WTC11 (cell line): ENCODE data around the gene MRPL20. TPM values are rescaled to one million over a fixed set of nuclear protein-coding genes. Genes with fewer than 3 reads are reported as not detected.

ENCODE experiments used
- ATAC-seq: fragments of 200-7000 bp; cut with Tn5 transposase; 2 replicates; pipeline ENCODE4 v1.10.0; 2021; ENCODE audit warnings: mild to moderate bottlenecking, moderate library complexity
- CTCF ChIA-PET: fragments of 300-600 bp; sonication (Branson Sonifier 250); formaldehyde crosslinking; loops from one replicate; lab custom pipeline; 2021; ENCODE audit warnings: antibody characterized with exemption; lab: Charles Lee
- POLR2A ChIA-PET: fragments of 350-600 bp; sonication (Branson Sonifier 250); formaldehyde crosslinking; loops from one replicate; lab custom pipeline; 2021; ENCODE audit warnings: antibody characterized with exemption; lab: Charles Lee
- DNase-seq: peaks from one replicate; pipeline ENCODE4 v3.0.0; 2021; ENCODE audit warnings: low spot score
- H3K27ac Mint-ChIP-seq: 2 replicates; pipeline ENCODE4 v1.8.0; 2021; ENCODE audit warnings: mixed read lengths
- H3K27me3 Mint-ChIP-seq: 2 replicates; pipeline ENCODE4 v1.8.0; 2021; ENCODE audit warnings: low read depth, mild to moderate bottlenecking, moderate library complexity, mixed read lengths
- H3K36me3 Mint-ChIP-seq: 2 replicates; pipeline ENCODE4 v1.8.0; 2021; ENCODE audit warnings: mixed read lengths
- H3K4me1 Mint-ChIP-seq: 2 replicates; pipeline ENCODE4 v1.8.0; 2022; ENCODE audit warnings: mixed read lengths
- H3K4me3 Mint-ChIP-seq: 2 replicates; pipeline ENCODE4 v1.8.0; 2021; ENCODE audit warnings: mild to moderate bottlenecking, moderate library complexity, mixed read lengths
- H3K9me3 Mint-ChIP-seq: 2 replicates; pipeline ENCODE4 v1.8.0; 2021; ENCODE audit warnings: mixed read lengths
- E2F1 ChIP-seq: sonication (generic); formaldehyde crosslinking; IDR thresholded peaks from 2 replicates; pipeline ENCODE4 v1.8.0; 2022; ENCODE audit warnings: mild to moderate bottlenecking, missing genetic modification reagents
- E2F4 ChIP-seq: sonication (generic); formaldehyde crosslinking; IDR thresholded peaks from 2 replicates; pipeline ENCODE4 v1.8.1; 2022; ENCODE audit warnings: low read depth, mild to moderate bottlenecking, moderate library complexity, missing genetic modification reagents, borderline replicate concordance
- ESRRA ChIP-seq: sonication (generic); formaldehyde crosslinking; IDR thresholded peaks from 2 replicates; pipeline ENCODE4 v1.8.1; 2022; ENCODE audit warnings: mild to moderate bottlenecking, missing genetic modification reagents, borderline replicate concordance
- GABPB1 ChIP-seq: sonication (generic); formaldehyde crosslinking; IDR thresholded peaks from 2 replicates; pipeline ENCODE4 v1.8.1; 2023; ENCODE audit warnings: mild to moderate bottlenecking, missing genetic modification reagents
- NFE2L1 ChIP-seq: sonication (generic); formaldehyde crosslinking; IDR thresholded peaks from 2 replicates; pipeline ENCODE4 v1.8.1; 2023; ENCODE audit warnings: missing genetic modification reagents
- NFYB ChIP-seq: sonication (generic); formaldehyde crosslinking; conservative IDR thresholded peaks from 2 replicates; pipeline ENCODE4 v1.8.0; 2022; ENCODE audit warnings: low read depth, missing genetic modification reagents
- NR1H2 ChIP-seq: sonication (generic); formaldehyde crosslinking; IDR thresholded peaks from 2 replicates; pipeline ENCODE4 v1.9.0; 2021; ENCODE audit warnings: mild to moderate bottlenecking, moderate library complexity, missing genetic modification reagents
- NR2C2 ChIP-seq: sonication (generic); formaldehyde crosslinking; IDR thresholded peaks from 2 replicates; pipeline ENCODE4 v1.8.0; 2022; ENCODE audit warnings: mild to moderate bottlenecking, missing genetic modification reagents
- TEAD1 ChIP-seq: sonication (generic); formaldehyde crosslinking; IDR thresholded peaks from 2 replicates; pipeline ENCODE4 v1.8.0; 2022; ENCODE audit warnings: mild to moderate bottlenecking, missing genetic modification reagents
- ZBTB21 ChIP-seq: sonication (generic); formaldehyde crosslinking; IDR thresholded peaks from 2 replicates; pipeline ENCODE4 v1.8.1; 2023; ENCODE audit warnings: mild to moderate bottlenecking, missing genetic modification reagents, borderline replicate concordance
- ZNF121 ChIP-seq: sonication (generic); formaldehyde crosslinking; IDR thresholded peaks from 2 replicates; pipeline ENCODE4 v1.8.0; 2023; ENCODE audit warnings: missing genetic modification reagents
- ZNF219 ChIP-seq: sonication (generic); formaldehyde crosslinking; IDR thresholded peaks from 2 replicates; pipeline ENCODE4 v1.8.0; 2023; ENCODE audit warnings: missing genetic modification reagents, mild to moderate bottlenecking, borderline replicate concordance
- ZNF396 ChIP-seq: fragments of 250-450 bp; sonication (Bioruptor Pico); IDR thresholded peaks from 2 replicates; pipeline ENCODE4 v1.8.0; 2021; ENCODE audit warnings: mild to moderate bottlenecking, moderate library complexity, borderline replicate concordance
- ZNF416 ChIP-seq: fragments of 250-450 bp; sonication (Bioruptor Pico); IDR thresholded peaks from 2 replicates; pipeline ENCODE4 v1.9.0; 2021; ENCODE audit warnings: mild to moderate bottlenecking, inconsistent platforms
- total RNA-seq: library from RNA; stranded (reverse); gene quantifications from 3 replicates; pipeline ENCODE4 v1.2.3, GENCODE V29; 2021
- TF ChIP-seq, protein P1 (sequence below): sonication (generic); formaldehyde crosslinking; IDR thresholded peaks from 2 replicates; pipeline ENCODE4 v1.8.1; 2022; ENCODE audit warnings: mild to moderate bottlenecking, moderate library complexity, missing genetic modification reagents
- TF ChIP-seq, protein P2 (sequence below): sonication (generic); formaldehyde crosslinking; IDR thresholded peaks from 2 replicates; pipeline ENCODE4 v1.8.1; 2023; ENCODE audit warnings: mild to moderate bottlenecking, missing genetic modification reagents
- TF ChIP-seq, protein P3 (sequence below): sonication (generic); formaldehyde crosslinking; conservative IDR thresholded peaks from 2 replicates; pipeline ENCODE4 v1.8.1; 2023; ENCODE audit warnings: mild to moderate bottlenecking, low read depth, missing genetic modification reagents, moderate library complexity
- TF ChIP-seq, protein P4 (sequence below): sonication (generic); formaldehyde crosslinking; IDR thresholded peaks from 2 replicates; pipeline ENCODE4 v1.8.1; 2022; ENCODE audit warnings: low read depth, missing genetic modification reagents, borderline replicate concordance

MRPL20 gene
- total RNA-seq, 1 experiment from 2014 or later = 156 TPM

DNA sequence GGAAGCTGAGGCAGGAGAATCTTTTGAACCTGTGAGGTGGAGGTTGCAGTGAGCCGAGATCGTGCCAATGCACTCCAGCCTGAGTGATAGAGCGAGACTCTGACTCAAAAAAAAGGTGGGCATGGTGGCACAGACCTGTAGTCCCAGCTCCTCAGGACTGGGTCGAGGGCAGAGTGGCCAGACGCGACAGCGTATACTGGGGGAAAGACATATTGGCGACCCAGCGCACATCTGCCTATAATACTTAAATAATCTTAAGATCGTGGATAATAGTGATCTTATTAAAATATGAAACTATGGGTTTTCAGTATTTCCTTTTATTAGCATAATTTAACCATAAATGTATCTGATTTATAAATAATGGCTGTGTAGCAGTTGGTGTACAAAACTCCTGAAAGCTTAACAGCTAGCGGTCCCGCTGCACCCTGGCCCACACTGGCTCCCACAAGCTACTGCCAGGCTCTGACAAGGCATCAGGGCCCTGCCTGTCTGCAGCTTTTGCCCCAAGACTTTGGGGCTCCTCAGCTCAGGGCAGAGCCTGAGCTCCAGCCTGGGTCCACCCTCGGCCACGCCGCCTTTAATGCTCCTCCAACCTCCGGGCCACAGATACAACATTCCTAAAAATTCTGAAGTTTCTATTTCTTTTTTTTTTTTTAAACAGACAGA lies 29.4 kb downstream of the MRPL20 start:
- POLR2A ChIA-PET = interaction anchor here (1.1 kb wide), 1 partner anchor 33 kb away, joined by 3 read pairs; no protein-coding TSS in a partner anchor
- peaks cover 3% of the 10 kb centered on the region; the same call in 1 of the 2 replicates for H3K4me1 Mint-ChIP-seq
- CTCF ChIA-PET = no interaction called here

More for the DNA sequence above, 29.4 kb downstream of the MRPL20 start:
- ATAC-seq (no peak), DNase-seq (no peak)
- no peak overlapping the region for H3K27ac Mint-ChIP-seq
- no peaks in the 10 kb centered on the region for H3K27me3 Mint-ChIP-seq
- no peak for TF ChIP-seq NFYB (CRISPR knock-in tag)
- TF ChIP-seq E2F1 = no peak
- no peak for TF ChIP-seq ZNF396 (CRISPR knock-in tag)
- no peak for TF ChIP-seq ESRRA (CRISPR knock-in tag)
- TF ChIP-seq, protein P1, sequence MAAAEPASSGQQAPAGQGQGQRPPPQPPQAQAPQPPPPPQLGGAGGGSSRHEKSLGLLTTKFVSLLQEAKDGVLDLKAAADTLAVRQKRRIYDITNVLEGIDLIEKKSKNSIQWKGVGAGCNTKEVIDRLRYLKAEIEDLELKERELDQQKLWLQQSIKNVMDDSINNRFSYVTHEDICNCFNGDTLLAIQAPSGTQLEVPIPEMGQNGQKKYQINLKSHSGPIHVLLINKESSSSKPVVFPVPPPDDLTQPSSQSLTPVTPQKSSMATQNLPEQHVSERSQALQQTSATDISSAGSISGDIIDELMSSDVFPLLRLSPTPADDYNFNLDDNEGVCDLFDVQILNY = no peak
- no peak for TF ChIP-seq NFE2L1
- TF ChIP-seq, protein P2, sequence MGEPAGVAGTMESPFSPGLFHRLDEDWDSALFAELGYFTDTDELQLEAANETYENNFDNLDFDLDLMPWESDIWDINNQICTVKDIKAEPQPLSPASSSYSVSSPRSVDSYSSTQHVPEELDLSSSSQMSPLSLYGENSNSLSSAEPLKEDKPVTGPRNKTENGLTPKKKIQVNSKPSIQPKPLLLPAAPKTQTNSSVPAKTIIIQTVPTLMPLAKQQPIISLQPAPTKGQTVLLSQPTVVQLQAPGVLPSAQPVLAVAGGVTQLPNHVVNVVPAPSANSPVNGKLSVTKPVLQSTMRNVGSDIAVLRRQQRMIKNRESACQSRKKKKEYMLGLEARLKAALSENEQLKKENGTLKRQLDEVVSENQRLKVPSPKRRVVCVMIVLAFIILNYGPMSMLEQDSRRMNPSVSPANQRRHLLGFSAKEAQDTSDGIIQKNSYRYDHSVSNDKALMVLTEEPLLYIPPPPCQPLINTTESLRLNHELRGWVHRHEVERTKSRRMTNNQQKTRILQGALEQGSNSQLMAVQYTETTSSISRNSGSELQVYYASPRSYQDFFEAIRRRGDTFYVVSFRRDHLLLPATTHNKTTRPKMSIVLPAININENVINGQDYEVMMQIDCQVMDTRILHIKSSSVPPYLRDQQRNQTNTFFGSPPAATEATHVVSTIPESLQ (CRISPR knock-in tag) = no peak
- no peak for TF ChIP-seq TEAD1
- no peak for TF ChIP-seq ZNF219 (CRISPR knock-in tag)
- TF ChIP-seq, protein P3, sequence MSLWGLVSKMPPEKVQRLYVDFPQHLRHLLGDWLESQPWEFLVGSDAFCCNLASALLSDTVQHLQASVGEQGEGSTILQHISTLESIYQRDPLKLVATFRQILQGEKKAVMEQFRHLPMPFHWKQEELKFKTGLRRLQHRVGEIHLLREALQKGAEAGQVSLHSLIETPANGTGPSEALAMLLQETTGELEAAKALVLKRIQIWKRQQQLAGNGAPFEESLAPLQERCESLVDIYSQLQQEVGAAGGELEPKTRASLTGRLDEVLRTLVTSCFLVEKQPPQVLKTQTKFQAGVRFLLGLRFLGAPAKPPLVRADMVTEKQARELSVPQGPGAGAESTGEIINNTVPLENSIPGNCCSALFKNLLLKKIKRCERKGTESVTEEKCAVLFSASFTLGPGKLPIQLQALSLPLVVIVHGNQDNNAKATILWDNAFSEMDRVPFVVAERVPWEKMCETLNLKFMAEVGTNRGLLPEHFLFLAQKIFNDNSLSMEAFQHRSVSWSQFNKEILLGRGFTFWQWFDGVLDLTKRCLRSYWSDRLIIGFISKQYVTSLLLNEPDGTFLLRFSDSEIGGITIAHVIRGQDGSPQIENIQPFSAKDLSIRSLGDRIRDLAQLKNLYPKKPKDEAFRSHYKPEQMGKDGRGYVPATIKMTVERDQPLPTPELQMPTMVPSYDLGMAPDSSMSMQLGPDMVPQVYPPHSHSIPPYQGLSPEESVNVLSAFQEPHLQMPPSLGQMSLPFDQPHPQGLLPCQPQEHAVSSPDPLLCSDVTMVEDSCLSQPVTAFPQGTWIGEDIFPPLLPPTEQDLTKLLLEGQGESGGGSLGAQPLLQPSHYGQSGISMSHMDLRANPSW (CRISPR knock-in tag) = no peak
- no peak for TF ChIP-seq ZNF121 (CRISPR knock-in tag)
- TF ChIP-seq NR1H2 = no peak
- no peak for TF ChIP-seq ZNF416 (CRISPR knock-in tag)
- no peak for TF ChIP-seq NR2C2 (CRISPR knock-in tag)
- TF ChIP-seq ZBTB21 (CRISPR knock-in tag) = no peak
- TF ChIP-seq GABPB1 (CRISPR knock-in tag) = no peak
- TF ChIP-seq, protein P4, sequence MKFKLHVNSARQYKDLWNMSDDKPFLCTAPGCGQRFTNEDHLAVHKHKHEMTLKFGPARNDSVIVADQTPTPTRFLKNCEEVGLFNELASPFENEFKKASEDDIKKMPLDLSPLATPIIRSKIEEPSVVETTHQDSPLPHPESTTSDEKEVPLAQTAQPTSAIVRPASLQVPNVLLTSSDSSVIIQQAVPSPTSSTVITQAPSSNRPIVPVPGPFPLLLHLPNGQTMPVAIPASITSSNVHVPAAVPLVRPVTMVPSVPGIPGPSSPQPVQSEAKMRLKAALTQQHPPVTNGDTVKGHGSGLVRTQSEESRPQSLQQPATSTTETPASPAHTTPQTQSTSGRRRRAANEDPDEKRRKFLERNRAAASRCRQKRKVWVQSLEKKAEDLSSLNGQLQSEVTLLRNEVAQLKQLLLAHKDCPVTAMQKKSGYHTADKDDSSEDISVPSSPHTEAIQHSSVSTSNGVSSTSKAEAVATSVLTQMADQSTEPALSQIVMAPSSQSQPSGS (CRISPR knock-in tag) = no peak
- TF ChIP-seq E2F4 (CRISPR knock-in tag) = no peak
- no peak overlapping the region for H3K4me3 Mint-ChIP-seq
- peaks cover 8% of the 10 kb centered on the region; the same call in 1 of the 2 replicates for H3K36me3 Mint-ChIP-seq
- H3K9me3 Mint-ChIP-seq = no peaks in the 10 kb centered on the region
